Loucy (cell line): Measurements from ENCODE around the gene ZNF438.

Source experiments
- CTCF ChIP-seq: fragments of 200-600 bp; sonication (generic); conservative IDR thresholded peaks from 2 replicates; pipeline ENCODE4 v1.5.1; 2014; ENCODE audit warnings: mild to moderate bottlenecking, antibody characterized with exemption, low read length
- EZH2phosphoT487 ChIP-seq: fragments of 200-600 bp; IDR thresholded peaks from 2 replicates; pipeline ENCODE4 v1.6.1; 2018; ENCODE audit warnings: antibody characterized with exemption, mild to moderate bottlenecking, moderate library complexity, borderline replicate concordance

GRCh38 chr10:30940256-30940655 is 91.4 kb downstream of the ZNF438 start:
- TF ChIP-seq CTCF, result no peak
- no peak for TF ChIP-seq EZH2phosphoT487
